Measurements from ENCODE around the gene TTC9. TPM values are rescaled to one million over a fixed set of nuclear protein-coding genes. Genes with fewer than 3 reads are reported as not detected.

Gene TTC9
- total RNA-seq, 2 experiments from 2014 or later: 14.8 to 16.7 TPM

DNA sequence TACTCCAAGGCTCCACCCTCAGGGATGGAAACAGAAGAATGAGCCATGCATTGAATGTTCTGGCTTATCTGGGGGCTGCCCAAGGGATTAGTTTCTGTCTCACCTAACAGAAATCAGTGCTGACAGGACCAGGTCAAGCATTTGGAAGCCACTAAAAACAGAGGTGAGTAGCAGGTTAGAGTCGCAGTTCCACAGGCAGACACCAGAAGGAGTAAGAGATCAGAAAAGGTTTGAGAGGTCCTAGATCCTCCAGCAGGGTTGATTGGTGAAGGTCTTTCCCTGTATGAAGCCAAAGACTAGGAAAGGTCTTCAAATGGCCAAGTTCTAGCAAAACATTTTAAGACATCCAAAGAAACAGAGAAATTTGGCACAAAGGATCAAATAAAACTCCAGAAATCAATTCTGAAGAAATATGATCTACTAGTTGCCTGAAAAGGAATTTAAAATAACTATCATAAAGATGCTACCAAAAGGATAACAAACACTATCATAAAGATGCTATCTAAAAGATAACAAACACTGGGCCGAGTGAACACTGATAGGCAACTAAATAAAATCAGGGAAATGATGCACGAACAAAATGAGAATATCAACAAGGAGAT is 19.5 kb upstream of the TTC9 start:
- Mint-ChIP-seq H3K36me3 (ENCODE audit: low read depth) (peaks cover 2% of the 10 kb centered on the region), H3K4me1 (no peaks in the 10 kb centered on the region), H3K9me3 (peaks cover 12% of the 10 kb centered on the region), H3K4me3 (no peak overlapping the region), H3K27me3 (peaks cover 7% of the 10 kb centered on the region), H3K27ac (no peak overlapping the region)
- DNase-seq: peak; percentile 66
- POLR2A ChIA-PET: no interaction called here
- CTCF ChIA-PET: interaction anchor here (0.8 to 1.6 kb wide), 3 partner anchors 18 to 85 kb away, joined by 3 read pairs; no protein-coding TSS in a partner anchor

GRCh38 chr14:70624972-70625371 is 16.7 kb upstream of the TTC9 start:
- no peak for DNase-seq
- H3K4me1 Mint-ChIP-seq: no peaks in the 10 kb centered on the region
- ChIA-PET POLR2A (no interaction called here), CTCF (interaction anchor here (0.6 kb wide), 1 partner anchor 11 kb away, joined by 4 read pairs; no protein-coding TSS in a partner anchor)
- H3K27ac Mint-ChIP-seq: no peak overlapping the region
- no peak overlapping the region for H3K4me3 Mint-ChIP-seq
- peaks cover 17% of the 10 kb centered on the region for H3K9me3 Mint-ChIP-seq
- H3K27me3 Mint-ChIP-seq: peaks cover 4% of the 10 kb centered on the region
- peaks cover 5% of the 10 kb centered on the region for H3K36me3 Mint-ChIP-seq (ENCODE audit: low read depth)

DNA sequence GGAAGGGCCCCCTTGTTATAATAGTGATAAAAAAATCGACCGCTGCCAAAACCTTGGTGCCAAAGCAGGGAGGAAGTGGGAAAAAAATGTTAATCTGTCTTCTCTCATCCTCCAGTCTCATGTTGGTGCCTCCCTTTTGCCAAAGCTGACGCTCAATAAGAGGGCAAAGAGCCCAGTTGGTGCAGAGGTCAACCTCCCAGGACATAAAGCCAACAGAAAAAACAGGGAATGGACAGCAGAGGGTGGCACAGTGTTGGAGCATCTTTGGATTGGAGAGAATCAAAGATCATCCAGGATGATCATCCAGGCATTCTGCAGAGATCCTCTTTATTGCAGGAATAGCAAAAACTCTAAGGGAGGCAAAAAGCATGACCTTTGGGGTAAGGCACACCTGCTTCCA is 9.8 kb upstream of the TTC9 start:
- ChIA-PET CTCF (interaction anchor here (0.7 kb wide), 1 partner anchor 10 kb away, joined by 3 read pairs; the partner anchor contains the start of gene TTC9), POLR2A (no interaction called here)

DNA sequence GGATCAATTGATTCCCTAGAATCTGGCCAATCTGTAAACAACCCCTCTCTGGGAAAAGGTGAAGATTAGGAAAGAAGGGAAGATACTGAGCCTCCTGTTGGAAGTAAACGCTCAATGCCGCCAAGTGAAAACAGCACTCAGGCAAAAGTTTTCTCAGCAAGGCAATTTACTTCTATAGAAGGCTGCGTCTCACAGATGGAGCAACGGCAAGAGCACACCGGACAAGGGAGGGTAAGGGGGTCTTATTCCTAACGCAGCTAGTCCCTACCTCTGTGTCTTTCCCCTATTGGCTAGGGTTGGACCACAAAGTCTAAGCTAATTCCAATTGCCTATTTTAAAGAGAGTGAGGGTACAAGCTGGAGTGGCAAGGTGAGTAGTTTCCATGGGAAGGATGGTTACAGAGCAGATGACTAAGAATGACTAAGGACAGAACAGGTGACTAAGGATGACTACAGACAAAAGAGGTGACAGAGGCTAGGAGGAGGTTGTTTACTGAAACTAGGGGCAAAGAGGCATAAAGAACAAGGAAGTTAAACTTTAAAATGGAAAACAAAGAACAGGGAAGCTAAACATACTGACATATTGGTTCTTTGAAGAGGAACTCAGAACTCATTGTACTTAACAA is 5.6 kb upstream of the TTC9 start:
- no peak for DNase-seq
- H3K27me3 Mint-ChIP-seq: no peaks in the 10 kb centered on the region
- peaks cover 5% of the 10 kb centered on the region for H3K9me3 Mint-ChIP-seq
- peaks cover 23% of the 10 kb centered on the region for H3K4me1 Mint-ChIP-seq
- H3K4me3 Mint-ChIP-seq: no peak overlapping the region
- H3K27ac Mint-ChIP-seq: no peak overlapping the region
- POLR2A ChIA-PET: no interaction called here
- CTCF ChIA-PET: no interaction called here
- H3K36me3 Mint-ChIP-seq (ENCODE audit: low read depth): no peaks in the 10 kb centered on the region

More for the DNA sequence above, 9.8 kb upstream of the TTC9 start:
- peaks cover 2% of the 10 kb centered on the region for H3K27me3 Mint-ChIP-seq
- DNase-seq: no peak
- H3K9me3 Mint-ChIP-seq: peaks cover 10% of the 10 kb centered on the region
- H3K4me1 Mint-ChIP-seq: peaks cover 1% of the 10 kb centered on the region
- H3K36me3 Mint-ChIP-seq (ENCODE audit: low read depth): peaks cover 3% of the 10 kb centered on the region
- no peak overlapping the region for H3K27ac Mint-ChIP-seq
- no peak overlapping the region for H3K4me3 Mint-ChIP-seq

- ChIA-PET CTCF (interaction anchor here (1.1 kb wide), 1 partner anchor 20 kb away, joined by 3 read pairs; no protein-coding TSS in a partner anchor), POLR2A (no interaction called here)
- peaks cover 31% of the 10 kb centered on the region for H3K4me1 Mint-ChIP-seq
- no peak overlapping the region for H3K27ac Mint-ChIP-seq
- H3K36me3 Mint-ChIP-seq (ENCODE audit: low read depth): peaks cover 8% of the 10 kb centered on the region
- peaks cover 5% of the 10 kb centered on the region for H3K9me3 Mint-ChIP-seq
- H3K4me3 Mint-ChIP-seq: no peak overlapping the region
- DNase-seq: no peak
- no peaks in the 10 kb centered on the region for H3K27me3 Mint-ChIP-seq
Measured at GRCh38 chr14:70638416-70638815, 3.3 kb upstream of the TTC9 start.

DNA sequence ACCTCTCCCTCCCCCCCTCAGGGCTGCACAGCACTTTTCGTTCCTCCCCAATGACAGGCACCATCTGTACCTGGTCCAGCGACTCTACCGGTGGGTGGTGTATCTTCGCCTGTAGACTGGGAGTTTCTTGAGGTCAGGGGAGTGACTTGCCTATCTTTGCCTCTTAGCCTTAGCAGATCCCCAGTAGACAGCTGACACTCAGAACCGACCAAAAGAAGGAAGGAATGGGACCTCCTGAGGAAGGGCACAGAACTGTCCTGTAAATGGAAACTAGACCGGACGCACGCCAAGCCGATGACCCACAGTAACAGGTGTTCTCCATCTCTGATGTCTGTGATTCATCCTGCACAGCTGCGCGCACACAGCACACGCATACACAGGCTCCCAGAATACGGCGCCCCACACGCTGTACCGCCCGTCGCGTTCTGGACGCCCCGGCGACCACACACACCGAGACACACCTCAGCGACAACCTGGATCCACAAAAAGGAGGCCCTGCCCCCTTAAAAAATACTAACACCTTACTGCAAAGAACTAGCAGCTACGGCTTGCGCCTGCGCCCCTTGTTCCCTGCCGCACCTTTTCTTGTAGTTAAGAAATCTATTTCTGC is 673 bp upstream of the TTC9 start:
- H3K27me3 Mint-ChIP-seq: no peaks in the 10 kb centered on the region
- H3K27ac Mint-ChIP-seq: peak overlapping the region; percentile 86
- POLR2A ChIA-PET: no interaction called here
- H3K4me1 Mint-ChIP-seq: peaks cover 56% of the 10 kb centered on the region
- peaks cover 3% of the 10 kb centered on the region for H3K9me3 Mint-ChIP-seq
- H3K36me3 Mint-ChIP-seq (ENCODE audit: low read depth): peaks cover 21% of the 10 kb centered on the region
- DNase-seq: peak; percentile 54
- peak overlapping the region; percentile 84 for H3K4me3 Mint-ChIP-seq
- CTCF ChIA-PET: interaction anchor here (1.0 kb wide), 3 partner anchors 9 to 80 kb away, joined by 3 read pairs; no protein-coding TSS in a partner anchor

GRCh38 chr14:70642303-70643235 is 853 bp downstream of the TTC9 start:
- CTCF ChIA-PET: interaction anchor here (0.6 to 1.5 kb wide), 8 partner anchors 10 to 175 kb away, joined by 3 to 4 read pairs (median 3); no protein-coding TSS in a partner anchor
- Mint-ChIP-seq H3K4me3 (peak overlapping the region; percentile 95), H3K27ac (peak overlapping the region; percentile 95), H3K4me1 (peaks cover 67% of the 10 kb centered on the region), H3K36me3 (ENCODE audit: low read depth) (peaks cover 32% of the 10 kb centered on the region), H3K27me3 (no peaks in the 10 kb centered on the region), H3K9me3 (no peaks in the 10 kb centered on the region)
- POLR2A ChIA-PET: interaction anchor here (0.6 to 1.1 kb wide), 2 partner anchors 11 to 1386 kb away, joined by 3 to 5 read pairs; no protein-coding TSS in a partner anchor
- DNase-seq: peak; percentile 39

- H3K27ac Mint-ChIP-seq: peak overlapping the region; percentile 95
- no peak for DNase-seq
- POLR2A ChIA-PET: no interaction called here
- CTCF ChIA-PET: no interaction called here
- no peaks in the 10 kb centered on the region for H3K27me3 Mint-ChIP-seq
- H3K4me1 Mint-ChIP-seq: peaks cover 73% of the 10 kb centered on the region
- H3K9me3 Mint-ChIP-seq: no peaks in the 10 kb centered on the region
- peaks cover 44% of the 10 kb centered on the region for H3K36me3 Mint-ChIP-seq (ENCODE audit: low read depth)
- peak overlapping the region; percentile 95 for H3K4me3 Mint-ChIP-seq
Measured at GRCh38 chr14:70643967-70644366, 2.3 kb downstream of the TTC9 start.

DNA sequence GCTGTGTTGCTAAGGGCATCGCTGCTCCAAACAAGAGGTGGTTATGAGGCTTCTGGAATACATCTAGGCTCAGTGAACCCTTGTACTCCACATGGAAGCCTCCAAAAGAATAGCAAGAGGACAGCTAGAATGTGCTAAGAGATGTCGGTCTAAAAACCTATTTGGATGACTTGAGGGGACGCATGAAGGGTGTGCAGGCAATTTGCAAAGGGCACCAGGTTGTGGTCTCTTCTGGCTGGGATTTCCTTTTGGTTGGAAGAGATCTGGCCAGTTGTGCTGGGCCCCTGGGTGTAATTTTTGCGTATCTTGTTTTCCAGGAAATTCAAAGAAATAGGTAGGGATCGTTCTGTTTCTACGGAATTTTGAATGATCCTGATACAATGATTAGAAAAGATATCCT is 4.2 kb downstream of the TTC9 start:
- H3K9me3 Mint-ChIP-seq: no peaks in the 10 kb centered on the region
- no peaks in the 10 kb centered on the region for H3K27me3 Mint-ChIP-seq
- peak overlapping the region; percentile 56 for H3K27ac Mint-ChIP-seq
- peaks cover 75% of the 10 kb centered on the region for H3K4me1 Mint-ChIP-seq
- POLR2A ChIA-PET: interaction anchor here (1.1 kb wide), 1 partner anchor 10 kb away, joined by 3 read pairs; no protein-coding TSS in a partner anchor
- no peak overlapping the region for H3K4me3 Mint-ChIP-seq
- CTCF ChIA-PET: interaction anchor here (1.0 to 1.5 kb wide), 3 partner anchors 11 to 261 kb away, joined by 3 to 6 read pairs (median 3); partner anchors contain the start of gene PCNX1
- H3K36me3 Mint-ChIP-seq (ENCODE audit: low read depth): peaks cover 60% of the 10 kb centered on the region
- no peak for DNase-seq

- Mint-ChIP-seq H3K36me3 (ENCODE audit: low read depth) (peaks cover 68% of the 10 kb centered on the region), H3K27ac (peak overlapping the region; percentile 65), H3K4me3 (peak overlapping the region; percentile 38), H3K4me1 (peaks cover 77% of the 10 kb centered on the region), H3K27me3 (no peaks in the 10 kb centered on the region), H3K9me3 (no peaks in the 10 kb centered on the region)
- ChIA-PET POLR2A (interaction anchor here (1.1 kb wide), 1 partner anchor 9 kb away, joined by 3 read pairs; no protein-coding TSS in a partner anchor), CTCF (interaction anchor here (0.6 to 1.5 kb wide), 5 partner anchors 10 to 1123 kb away, joined by 3 to 4 read pairs (median 3); partner anchors contain the start of gene PCNX1)
- no peak for DNase-seq
Measured at GRCh38 chr14:70646705-70647104, 5.0 kb downstream of the TTC9 start.

- H3K27me3 Mint-ChIP-seq: no peaks in the 10 kb centered on the region
- H3K4me1 Mint-ChIP-seq: peaks cover 88% of the 10 kb centered on the region
Measured at GRCh38 chr14:70648346-70648745, 6.6 kb downstream of the TTC9 start.

DNA sequence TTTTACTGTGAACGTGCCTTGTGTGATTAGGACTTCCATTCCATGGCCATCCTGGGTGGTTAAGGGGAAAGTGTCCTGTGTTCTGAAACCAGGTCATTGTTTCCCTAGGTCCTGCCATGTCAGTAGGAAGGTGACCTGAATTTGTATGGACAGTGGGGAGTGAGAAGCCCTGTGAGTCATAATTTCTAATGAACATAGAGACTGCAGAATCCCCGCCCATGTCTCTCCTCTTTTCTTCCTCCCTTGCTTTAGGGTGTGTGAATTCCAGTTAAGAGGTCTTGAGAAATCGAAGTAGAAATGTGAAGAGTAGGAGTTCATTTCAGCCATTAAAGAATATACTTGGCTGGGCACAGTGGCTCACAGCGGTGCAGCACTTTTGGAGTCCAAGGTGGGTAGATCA is 8.1 kb downstream of the TTC9 start:
- no peaks in the 10 kb centered on the region for H3K27me3 Mint-ChIP-seq
- H3K27ac Mint-ChIP-seq: no peak overlapping the region

More at GRCh38 chr14:70648346-70648745, 6.6 kb downstream of the TTC9 start:
- H3K9me3 Mint-ChIP-seq: no peaks in the 10 kb centered on the region
- ChIA-PET CTCF (interaction anchor here (0.6 to 1.1 kb wide), 2 partner anchors 46 to 47 kb away, joined by 3 to 4 read pairs; no protein-coding TSS in a partner anchor), POLR2A (no interaction called here)
- no peak for DNase-seq
- peaks cover 76% of the 10 kb centered on the region for H3K36me3 Mint-ChIP-seq (ENCODE audit: low read depth)
- H3K4me3 Mint-ChIP-seq: no peak overlapping the region
- H3K27ac Mint-ChIP-seq: no peak overlapping the region

More for the DNA sequence above, 8.1 kb downstream of the TTC9 start:
- Mint-ChIP-seq H3K4me1 (peaks cover 87% of the 10 kb centered on the region), H3K4me3 (no peak overlapping the region), H3K9me3 (no peaks in the 10 kb centered on the region), H3K36me3 (ENCODE audit: low read depth) (peaks cover 83% of the 10 kb centered on the region)
- DNase-seq: no peak
- ChIA-PET POLR2A (no interaction called here), CTCF (no interaction called here)

Data from activated CD4-positive, alpha-beta T cell treated with anti-CD3 and anti-CD28 coated beads, Interleukin-2, amount 10 ng/mL, durations not matched to agents 7 days and 5 days (primary cell).